Measurements from ENCODE around the gene CDK11B.

DNA sequence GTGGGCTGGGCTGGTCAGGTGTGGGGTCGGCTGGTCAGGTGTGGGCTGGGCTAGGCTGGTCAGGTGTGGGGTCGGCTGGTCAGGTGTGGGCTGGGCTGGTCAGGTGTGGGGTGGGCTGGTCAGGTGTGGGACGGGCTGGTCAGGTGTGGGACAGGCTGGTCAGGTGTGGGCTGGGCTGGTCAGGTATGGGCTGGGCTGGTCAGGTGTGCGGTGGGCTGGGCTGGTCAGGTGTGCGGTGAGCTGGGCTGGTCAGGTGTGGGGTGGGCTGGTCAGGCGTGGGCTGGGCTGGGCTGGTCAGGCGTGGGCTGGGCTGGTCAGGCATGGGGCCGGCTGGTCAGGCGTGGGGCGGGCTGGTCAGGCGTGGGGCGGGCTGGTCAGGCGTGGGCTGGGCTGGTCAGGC, 52.6 kb downstream of the CDK11B start:
- TF ChIP-seq, protein P1, sequence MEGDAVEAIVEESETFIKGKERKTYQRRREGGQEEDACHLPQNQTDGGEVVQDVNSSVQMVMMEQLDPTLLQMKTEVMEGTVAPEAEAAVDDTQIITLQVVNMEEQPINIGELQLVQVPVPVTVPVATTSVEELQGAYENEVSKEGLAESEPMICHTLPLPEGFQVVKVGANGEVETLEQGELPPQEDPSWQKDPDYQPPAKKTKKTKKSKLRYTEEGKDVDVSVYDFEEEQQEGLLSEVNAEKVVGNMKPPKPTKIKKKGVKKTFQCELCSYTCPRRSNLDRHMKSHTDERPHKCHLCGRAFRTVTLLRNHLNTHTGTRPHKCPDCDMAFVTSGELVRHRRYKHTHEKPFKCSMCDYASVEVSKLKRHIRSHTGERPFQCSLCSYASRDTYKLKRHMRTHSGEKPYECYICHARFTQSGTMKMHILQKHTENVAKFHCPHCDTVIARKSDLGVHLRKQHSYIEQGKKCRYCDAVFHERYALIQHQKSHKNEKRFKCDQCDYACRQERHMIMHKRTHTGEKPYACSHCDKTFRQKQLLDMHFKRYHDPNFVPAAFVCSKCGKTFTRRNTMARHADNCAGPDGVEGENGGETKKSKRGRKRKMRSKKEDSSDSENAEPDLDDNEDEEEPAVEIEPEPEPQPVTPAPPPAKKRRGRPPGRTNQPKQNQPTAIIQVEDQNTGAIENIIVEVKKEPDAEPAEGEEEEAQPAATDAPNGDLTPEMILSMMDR (IDR thresholded peaks at IDR 0.05) = no peak
- no peak for TF ChIP-seq EP300 (IDR thresholded peaks at IDR 0.05)

All from ovary (tissue), 3 donors.